Stomach (tissue), 19 donors: ENCODE measurements around the gene TFDP2. TPM values are rescaled to one million over a fixed set of nuclear protein-coding genes. Genes with fewer than 3 reads are reported as not detected.

Experiments
- DNase-seq, 2 donors: peaks; one replicate each; pipeline versions ENCODE4 v3.0.0 to v3.0.0-alpha.2; 2013 to 2019
- H3K27ac ChIP-seq, 5 donors: fragments of 200-600 bp in 4 of 5; sonication (generic) in 4 of 5; one replicate each; pipeline ENCODE4 v1.5.1; 2013 to 2019; ENCODE audit warnings: mild to moderate bottlenecking in 1 of 5, moderate library complexity in 1 of 5
- H3K27me3 ChIP-seq, 3 donors: fragments of 200-600 bp; sonication (generic); one replicate each; pipeline ENCODE4 v1.5.1; 2017 to 2019; ENCODE audit warnings: mixed run types in 1 of 3
- H3K36me3 ChIP-seq, 4 donors: fragments of 200-600 bp; sonication (generic); 1 replicate in 3 of 4; 2 replicates in 1 of 4; pipeline ENCODE4 v1.5.1; 2016 to 2019
- H3K4me1 ChIP-seq, 4 donors: fragments of 200-600 bp; sonication (generic); one replicate each; pipeline ENCODE4 v1.5.1; 2016 to 2019
- H3K4me3 ChIP-seq, 4 donors: fragments of 200-600 bp; sonication (generic) in 3 of 4; one replicate each; pipeline ENCODE4 v1.5.1; 2016 to 2019; ENCODE audit warnings: mild to moderate bottlenecking in 1 of 4
- H3K9me3 ChIP-seq, 4 donors: fragments of 200-600 bp; sonication (generic); one replicate each; pipeline ENCODE4 v1.5.1; 2016 to 2019
- EP300 ChIP-seq: sonication (generic); formaldehyde crosslinking; IDR thresholded peaks from one replicate; pipeline ENCODE4 v1.6.1; 2017; ENCODE audit warnings: antibody characterized with exemption
- POLR2A ChIP-seq, 4 donors: fragments of 450-650 bp; IDR thresholded peaks; one replicate each; pipeline ENCODE4 v1.6.1; 2016; ENCODE audit warnings: antibody characterized with exemption in 4 of 4, control low read depth in 2 of 4, mild to moderate bottlenecking in 1 of 4, moderate library complexity in 1 of 4
- POLR2AphosphoS5 ChIP-seq, 3 donors: sonication (generic); formaldehyde crosslinking; IDR thresholded peaks; one replicate each; pipeline ENCODE4 v1.6.1; 2016; ENCODE audit warnings: antibody characterized with exemption in 3 of 3
- WGBS, 5 donors: extraction: QIAGEN DNeasy Blood & Tissue Kit in 3 of 5; methylation state at CpG; one replicate each; pipeline versions ENCODE4 v1.1.5 to v1.1.7; 2013 to 2018; 5-methylcytosine and 5-hydroxymethylcytosine counted together
- intact Hi-C: fragments of 100-400 bp; cut with DNase I; formaldehyde crosslinking; loops from one replicate; pipeline ENCODE4 v1.15.1; 2023; ENCODE audit warnings: low total_unique reads
- long read RNA-seq, 10 donors: transcript quantifications; one replicate each; lab custom pipeline, GENCODE V29; 2026
- polyA plus RNA-seq, 3 donors: library from polyadenylated mRNA; stranded (reverse); fragments of 200-250 nt; gene quantifications; one replicate each; pipeline ENCODE4 v1.2.3, GENCODE V29; 2013
- total RNA-seq, 5 donors: library from RNA; depleted of rRNA; stranded (reverse); fragments of >200 nt; gene quantifications; one replicate each; pipeline versions ENCODE4 v1.1.0 to v1.2.3, GENCODE V29; 2014 to 2016
- TF ChIP-seq, protein P1 (sequence below), 7 experiments: fragments of 450-650 bp in 4 of 7; fragments of 200-600 bp in 3 of 7; sonication (generic) in 3 of 7; IDR thresholded peaks; one replicate each; pipeline ENCODE4 v1.5.1; 2016 to 2019; ENCODE audit warnings: antibody characterized with exemption in 7 of 7, control low read depth in 2 of 7, mild to moderate bottlenecking in 1 of 7
- donor health status: healthy with polysubstance abuse.
- donor health status: Bipolar disorder and iron deficiency.
- donor health status: healthy.

The TFDP2 gene
- 100 to 1,000 TPM in 2 of 5 donors, 10 to 100 TPM in 3; 42.0 to 180 (median 97.1) TPM for total RNA-seq
- polyA plus RNA-seq = 10 to 100 TPM in 1 of 3 donors, 1 to 10 TPM in 2; 8.7 to 15.9 (median 9.5) TPM
- long read RNA-seq, donor 1 = 0 reads
- long read RNA-seq, donor 2, full-length matches to known transcripts = 3 of 3 reads
- long read RNA-seq, donor 2, partial matches to known transcripts = 0 of 3 reads
- long read RNA-seq, donor 2, other reads (novel, unspliced or antisense) = 0 of 3 reads
- long read RNA-seq, donor 3 = 0 reads
- long read RNA-seq, donor 4, partial matches to known transcripts = 0 of 1 reads
- long read RNA-seq, donor 4, other reads (novel, unspliced or antisense) = 0 of 1 reads
- long read RNA-seq, donor 5, partial matches to known transcripts = 6 of 7 reads
- long read RNA-seq, donor 5, other reads (novel, unspliced or antisense) = 0 of 7 reads
- long read RNA-seq, donor 6 = 0 reads
- long read RNA-seq, donor 7, full-length matches to known transcripts = 3 of 10 reads
- long read RNA-seq, donor 7, partial matches to known transcripts = 7 of 10 reads
- long read RNA-seq, donor 7, other reads (novel, unspliced or antisense) = 0 of 10 reads
- long read RNA-seq, donor 8, partial matches to known transcripts = 0 of 1 reads
- long read RNA-seq, donor 8, other reads (novel, unspliced or antisense) = 0 of 1 reads
- long read RNA-seq, donor 9, partial matches to known transcripts = 5 of 6 reads
- long read RNA-seq, donor 9, other reads (novel, unspliced or antisense) = 0 of 6 reads
- long read RNA-seq, donor 10, full-length matches to known transcripts = 2 of 2 reads
- long read RNA-seq, donor 10, partial matches to known transcripts = 0 of 2 reads
- long read RNA-seq, donor 10, other reads (novel, unspliced or antisense) = 0 of 2 reads

DNA sequence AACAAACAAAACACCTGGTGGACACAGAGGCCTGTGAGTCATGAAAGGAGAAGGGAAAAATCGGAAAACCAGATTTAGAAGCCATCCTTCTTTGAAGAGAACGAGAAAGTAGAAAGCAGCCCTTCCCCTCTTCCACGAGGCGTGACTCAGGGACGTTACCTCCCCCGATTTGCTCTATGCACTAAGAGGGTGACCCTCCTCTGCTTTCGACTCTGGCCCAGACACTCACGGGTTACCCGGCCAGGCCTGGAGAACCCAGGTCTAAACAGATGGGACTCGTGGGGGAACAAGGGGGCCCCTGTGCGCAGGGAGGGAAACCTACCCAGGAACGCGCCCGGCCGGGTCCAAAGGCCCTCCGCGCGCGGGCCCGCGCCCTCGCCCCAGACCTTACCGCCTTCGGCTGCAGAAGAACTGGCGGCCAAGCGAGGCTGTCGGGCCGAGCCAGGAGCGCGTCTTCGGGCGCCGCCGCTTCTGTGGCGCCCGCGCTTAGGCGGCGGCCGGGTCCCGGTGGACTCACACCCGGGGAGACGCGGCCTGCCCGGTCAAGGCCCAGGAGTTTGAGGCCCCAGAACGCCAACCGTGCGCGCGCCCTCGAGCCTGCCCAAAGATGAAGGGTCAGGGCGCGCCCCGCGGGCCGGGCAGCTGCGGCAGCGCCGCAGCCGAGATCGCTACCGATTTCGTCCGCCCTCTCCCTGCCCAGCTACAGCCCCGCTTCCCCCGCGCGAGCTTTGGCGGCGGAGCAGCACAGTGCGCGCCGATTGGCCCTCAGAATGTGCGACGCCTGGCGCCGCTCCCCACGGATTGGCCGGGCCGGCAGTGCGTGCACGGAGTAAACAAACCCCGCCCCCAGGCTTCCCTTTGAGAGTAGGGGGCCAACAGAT is at the start of gene TFDP2:
Gene TFDP2, minus strand, starts transcription at position 753 of the 881 bp plus-strand sequence. CDS start 47,795 bp downstream, outside the sequence.
- Histone ChIP-seq H3K9me3 (no peaks in the 10 kb centered on the region), H3K27ac (peak within 1 kb of the TSS; percentile 86 to 91 (median 91)), H3K4me3 (peak within 1 kb of the TSS; percentile 72 to 87 (median 79)), H3K4me1 (peaks cover 10 to 43% (median 25%) of the 10 kb centered on the region in 4 donors), H3K27me3 (no peaks in the 10 kb centered on the region), H3K36me3 (no peaks in the 10 kb centered on the region)
- peak; percentile 91 to 98 for DNase-seq
- TF ChIP-seq POLR2A (IDR thresholded peaks at IDR 0.05) (peak in 2 of 4 donors; percentile 7 to 38), POLR2AphosphoS5 (IDR thresholded peaks at IDR 0.05) (peak; percentile 84 to 93 (median 90)), EP300 (no peak)
- TF ChIP-seq, protein P1, sequence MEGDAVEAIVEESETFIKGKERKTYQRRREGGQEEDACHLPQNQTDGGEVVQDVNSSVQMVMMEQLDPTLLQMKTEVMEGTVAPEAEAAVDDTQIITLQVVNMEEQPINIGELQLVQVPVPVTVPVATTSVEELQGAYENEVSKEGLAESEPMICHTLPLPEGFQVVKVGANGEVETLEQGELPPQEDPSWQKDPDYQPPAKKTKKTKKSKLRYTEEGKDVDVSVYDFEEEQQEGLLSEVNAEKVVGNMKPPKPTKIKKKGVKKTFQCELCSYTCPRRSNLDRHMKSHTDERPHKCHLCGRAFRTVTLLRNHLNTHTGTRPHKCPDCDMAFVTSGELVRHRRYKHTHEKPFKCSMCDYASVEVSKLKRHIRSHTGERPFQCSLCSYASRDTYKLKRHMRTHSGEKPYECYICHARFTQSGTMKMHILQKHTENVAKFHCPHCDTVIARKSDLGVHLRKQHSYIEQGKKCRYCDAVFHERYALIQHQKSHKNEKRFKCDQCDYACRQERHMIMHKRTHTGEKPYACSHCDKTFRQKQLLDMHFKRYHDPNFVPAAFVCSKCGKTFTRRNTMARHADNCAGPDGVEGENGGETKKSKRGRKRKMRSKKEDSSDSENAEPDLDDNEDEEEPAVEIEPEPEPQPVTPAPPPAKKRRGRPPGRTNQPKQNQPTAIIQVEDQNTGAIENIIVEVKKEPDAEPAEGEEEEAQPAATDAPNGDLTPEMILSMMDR (IDR thresholded peaks at IDR 0.05) = no peak
- intact Hi-C loops = no loop called here
- 0 to 1% (median 0%) methylated on average over 18 to 83 of the region's 83 CpGs for WGBS, 5 donors

- Histone ChIP-seq H3K9me3 (no peaks in the 10 kb centered on the region), H3K27ac (no peak overlapping the region), H3K27me3 (no peaks in the 10 kb centered on the region), H3K4me3 (no peak overlapping the region), H3K36me3 (peaks cover 0 to 53% (median 45%) of the 10 kb centered on the region in 4 donors), H3K4me1 (peaks cover 0 to 5% (median 0%) of the 10 kb centered on the region in 4 donors)
- intact Hi-C loops = no loop called here
- TF ChIP-seq, protein P1 (IDR thresholded peaks at IDR 0.05) = no peak
- TF ChIP-seq POLR2AphosphoS5 (IDR thresholded peaks at IDR 0.05) = no peak
- no peak for TF ChIP-seq POLR2A (IDR thresholded peaks at IDR 0.05)
- no peak for TF ChIP-seq EP300
- DNase-seq = no peak
Measured at GRCh38 chr3:142188846-142189245, 39.5 kb upstream of the TFDP2 start.

- intact Hi-C loops = no loop called here
- H3K9me3 ChIP-seq = no peaks in the 10 kb centered on the region
- DNase-seq = peak; percentile 34 to 54
- no peak overlapping the region for H3K4me3 ChIP-seq
- WGBS, 5 donors = 90 to 96% (median 93%) methylated on average over 6 of the region's 6 CpGs
- H3K27me3 ChIP-seq = no peaks in the 10 kb centered on the region
- H3K4me1 ChIP-seq = no peaks in the 10 kb centered on the region
- no peak overlapping the region for H3K27ac ChIP-seq
- TF ChIP-seq POLR2A (IDR thresholded peaks at IDR 0.05) (no peak), EP300 (no peak), POLR2AphosphoS5 (IDR thresholded peaks at IDR 0.05) (no peak)
- TF ChIP-seq, protein P1 (IDR thresholded peaks at IDR 0.05) = peak in 5 of 7 experiments; percentile 29 to 42 (median 31)
- H3K36me3 ChIP-seq = peaks cover 6 to 88% (median 81%) of the 10 kb centered on the region in 4 donors
Measured at GRCh38 chr3:142180761-142181362, 31.5 kb upstream of the TFDP2 start.
